Kidney (tissue), 11 donors: ENCODE measurements around the gene SYT15. TPM values are rescaled to one million over a fixed set of nuclear protein-coding genes. Genes with fewer than 3 reads are reported as not detected.
"Not testable (repeated sequence)": the region's sequence is repeated elsewhere in the genome, so short reads cannot be mapped to it uniquely, and the experiment has no call there.

Experiments used
- DNase-seq, 5 donors: peaks; one replicate each; pipeline ENCODE4 v3.0.0-alpha.2; 2013 to 2020
- FAIRE-seq: peaks from 2 replicates; lab custom pipeline; 2012; peaks lifted over from hg19 to GRCh38; lab: Jason Lieb, UNC
- H3K27ac ChIP-seq, 2 donors: one replicate each; pipeline ENCODE4 v1.7.0; 2013; ENCODE audit warnings: low read depth in 2 of 2, low read length in 2 of 2, inconsistent platforms in 1 of 2
- H3K27me3 ChIP-seq: one replicate; pipeline ENCODE4 v1.7.1; 2013; ENCODE audit warnings: low read length, inconsistent platforms; ENCODE audit not compliant: control insufficient read depth, insufficient read depth
- H3K36me3 ChIP-seq, 3 donors: one replicate each; pipeline versions ENCODE4 v1.7.0 to v1.7.1; 2013; ENCODE audit warnings: low read length in 3 of 3, control low read depth in 1 of 3, inconsistent platforms in 1 of 3; ENCODE audit not compliant: insufficient read depth in 3 of 3, control insufficient read depth in 2 of 3
- H3K4me1 ChIP-seq, 3 donors: one replicate each; pipeline versions ENCODE4 v1.7.0 to v1.7.1; 2013; ENCODE audit warnings: low read length in 3 of 3, inconsistent platforms in 1 of 3, low read depth in 1 of 3; ENCODE audit not compliant: control insufficient read depth in 2 of 3, insufficient read depth in 2 of 3
- H3K4me3 ChIP-seq, 3 donors: one replicate each; pipeline versions ENCODE4 v1.7.0 to v1.8.1; 2013; ENCODE audit warnings: low read length in 3 of 3, control low read depth in 1 of 3, inconsistent platforms in 1 of 3
- H3K9ac ChIP-seq, 3 donors: one replicate each; pipeline versions ENCODE4 v1.7.0 to v1.7.1; 2013; ENCODE audit warnings: low read length in 3 of 3, control low read depth in 1 of 3, inconsistent platforms in 1 of 3
- H3K9me3 ChIP-seq, 3 donors: one replicate each; pipeline versions ENCODE4 v1.7.0 to v1.7.1; 2013; ENCODE audit warnings: low read length in 3 of 3, control low read depth in 1 of 3, inconsistent platforms in 1 of 3; ENCODE audit not compliant: control insufficient read depth in 2 of 3, insufficient read depth in 1 of 3
- intact Hi-C: fragments of 100-400 bp; cut with DNase I; formaldehyde crosslinking; loops from one replicate; pipeline ENCODE4 v1.11.1; 2022
- polyA plus RNA-seq: library from polyadenylated mRNA; stranded (reverse); fragments of 350-450 nt; fragmentation: Illumina TruSeq; extraction: RNeasy Lipid Tissue Mini Kit (QIAGEN cat#74804); gene quantifications from one replicate; pipeline ENCODE4 v1.2.3, GENCODE V29; 2014; ENCODE audit warnings: low read depth, low replicate concordance; ENCODE audit not compliant: insufficient read depth
- total RNA-seq: library from RNA; stranded (reverse); fragmentation: NEBNext Ultra II Directional; extraction: Animal tissue kit (Norgen Biotek cat#: 25700); gene quantifications from one replicate; pipeline ENCODE4 v1.2.1, GENCODE V29; 2021
- donor health status: control.
- donor health status: control.
- donor health status: DM: yes; HTN: yes; CAD: no.
- donor health status: Normal renal cell carcinoma (clear cell type).

SYT15 gene
- total and polyA plus RNA-seq, 2 donors from 2014 or later: 2.1 to 12.7 TPM

DNA sequence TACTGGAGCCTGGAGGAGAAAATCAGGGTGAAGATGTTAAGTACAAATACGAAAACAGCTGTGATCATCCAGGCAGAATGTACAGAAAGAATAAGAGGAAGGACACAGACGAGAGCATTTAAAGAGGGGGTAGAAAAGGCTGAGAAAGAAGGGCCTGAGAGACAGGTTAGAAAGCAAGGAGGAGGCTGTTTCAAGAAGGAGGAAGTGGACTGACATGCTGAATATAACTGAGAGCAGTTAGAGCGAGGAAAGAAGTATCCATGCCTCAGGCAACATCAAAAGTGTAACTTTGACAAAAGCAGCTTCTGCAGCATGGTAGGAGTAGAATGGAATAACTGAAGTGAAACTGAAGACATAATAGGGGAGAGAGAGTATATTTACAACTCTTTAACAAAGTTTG is 39.0 kb downstream of the SYT15 start:
- H3K9me3 ChIP-seq, intact Hi-C loops, H3K27me3 ChIP-seq, H3K9ac ChIP-seq, H3K4me3 ChIP-seq, FAIRE-seq, DNase-seq, H3K4me1 ChIP-seq, H3K27ac ChIP-seq, H3K36me3 ChIP-seq: not testable (repeated sequence)

DNA sequence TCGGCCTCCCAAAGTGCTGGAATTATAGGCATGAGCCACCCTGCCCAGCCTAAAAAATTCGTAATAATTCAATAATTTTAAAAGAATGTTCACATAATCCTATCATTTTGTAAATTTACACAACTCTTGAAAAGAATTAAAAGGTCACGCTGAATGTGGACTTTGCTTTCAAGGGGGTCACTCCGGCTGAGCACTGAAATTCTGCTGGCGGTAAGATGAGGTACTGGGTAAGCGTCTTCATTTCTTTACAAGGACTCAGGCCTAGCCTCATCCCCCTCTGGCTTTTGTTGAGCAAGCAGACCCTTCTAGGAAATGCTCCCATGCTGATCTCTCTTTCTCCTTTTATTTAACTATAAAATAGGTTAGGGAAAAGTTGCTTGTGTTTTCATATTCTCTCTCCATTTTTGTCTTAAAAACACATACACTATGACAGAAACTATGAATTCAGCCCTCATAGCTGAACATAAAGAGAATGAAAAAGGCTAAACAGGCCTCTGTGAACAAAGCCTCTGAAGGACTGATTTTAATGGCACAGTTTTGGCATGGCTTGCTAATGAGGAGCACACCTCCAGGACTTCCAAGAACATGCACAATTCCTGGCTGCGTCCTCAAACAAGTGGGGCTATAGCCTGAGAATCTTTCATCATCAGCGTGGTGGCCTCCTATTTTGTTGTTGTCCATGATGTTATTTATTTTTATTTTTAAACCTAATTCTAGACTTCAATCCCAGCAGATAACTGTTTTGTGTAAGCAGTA is 45.1 kb downstream of the SYT15 start:
- intact Hi-C loops, FAIRE-seq, H3K27ac ChIP-seq, H3K27me3 ChIP-seq, H3K4me3 ChIP-seq, H3K9ac ChIP-seq, H3K4me1 ChIP-seq, H3K9me3 ChIP-seq, H3K36me3 ChIP-seq, DNase-seq: not testable (repeated sequence)

DNA sequence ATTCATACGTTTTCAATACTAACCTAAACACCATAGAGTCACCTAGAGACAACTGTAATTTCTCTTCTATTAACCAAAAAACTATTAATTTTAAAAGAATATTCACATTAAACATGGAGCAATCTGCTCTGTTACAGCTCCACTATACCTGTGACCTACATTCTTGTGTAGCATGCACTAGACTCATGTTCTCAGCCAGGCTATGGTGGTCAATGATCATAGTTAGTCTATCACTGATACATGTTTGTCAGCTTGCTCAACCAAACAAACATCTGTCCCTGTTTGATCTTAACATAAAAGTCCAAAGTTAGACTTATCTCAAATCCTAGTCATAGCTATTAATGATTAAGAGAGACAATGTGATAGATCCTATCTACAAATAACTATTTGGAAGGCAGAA is 50.9 kb downstream of the SYT15 start:
- H3K27me3 ChIP-seq, intact Hi-C loops, H3K27ac ChIP-seq, H3K4me1 ChIP-seq, H3K4me3 ChIP-seq, H3K9ac ChIP-seq, FAIRE-seq, H3K36me3 ChIP-seq, DNase-seq, H3K9me3 ChIP-seq: not testable (repeated sequence)

DNA sequence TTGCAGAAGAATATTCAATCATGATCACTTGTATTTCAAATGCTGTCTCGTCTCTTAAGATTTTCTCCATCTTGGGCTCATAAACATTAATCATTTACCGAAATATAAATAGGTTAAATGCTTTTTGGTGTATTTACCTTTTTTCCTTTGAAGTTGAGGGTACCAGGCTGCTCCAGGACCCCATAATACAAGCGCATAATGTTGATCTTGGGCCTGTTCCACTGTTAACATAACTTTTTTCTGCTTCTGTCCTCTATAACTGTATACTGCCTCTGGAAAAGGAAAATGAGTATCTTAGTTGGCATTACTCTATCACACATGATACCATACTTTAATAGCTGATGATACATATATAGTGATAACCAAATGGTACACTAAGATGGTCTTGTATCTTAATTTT is 51.9 kb downstream of the SYT15 start:
- H3K4me3 ChIP-seq, intact Hi-C loops, H3K36me3 ChIP-seq, H3K4me1 ChIP-seq, H3K9ac ChIP-seq, H3K9me3 ChIP-seq, FAIRE-seq, DNase-seq, H3K27ac ChIP-seq, H3K27me3 ChIP-seq: not testable (repeated sequence)

DNA sequence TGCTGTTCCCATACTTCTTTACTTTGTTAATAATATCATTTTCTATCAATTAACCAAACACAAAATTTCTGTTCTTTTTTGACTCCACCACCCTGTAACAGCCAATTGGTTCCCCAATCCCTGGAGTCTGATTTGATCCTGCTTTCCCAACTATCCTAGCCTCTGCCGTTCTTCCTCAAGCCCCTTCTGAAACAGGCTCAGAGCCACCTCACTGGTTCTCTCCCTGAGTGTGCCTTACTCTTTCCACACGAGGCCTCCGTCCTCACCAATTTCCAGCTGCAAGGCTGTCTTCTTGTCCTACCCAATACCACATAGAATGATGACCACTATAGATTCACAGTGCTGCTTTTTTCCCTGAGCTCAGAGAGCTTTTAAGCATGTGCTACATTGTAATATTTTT is 52.8 kb downstream of the SYT15 start:
- DNase-seq, H3K27ac ChIP-seq, H3K9me3 ChIP-seq, H3K36me3 ChIP-seq, FAIRE-seq, H3K9ac ChIP-seq, intact Hi-C loops, H3K4me3 ChIP-seq, H3K27me3 ChIP-seq, H3K4me1 ChIP-seq: not testable (repeated sequence)

DNA sequence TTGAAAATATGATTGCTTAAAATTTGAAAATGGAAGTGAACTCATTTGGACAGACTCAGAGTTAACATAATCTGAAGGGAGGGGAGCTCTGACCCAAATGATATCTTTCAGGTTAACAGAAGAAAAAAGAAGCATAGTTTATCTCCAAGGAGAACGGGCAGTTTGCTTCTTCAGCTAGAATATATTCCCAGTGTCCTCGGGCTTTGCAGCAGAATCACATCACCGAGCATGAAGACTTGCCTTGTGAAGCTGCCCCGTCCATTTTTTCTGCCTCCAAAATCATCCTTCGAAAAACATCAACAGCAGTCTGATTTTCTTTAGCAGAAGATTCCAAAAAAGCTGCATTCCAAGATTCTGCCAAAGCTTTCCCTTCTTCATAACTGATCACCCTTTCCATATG is 55.8 kb downstream of the SYT15 start:
- H3K9ac ChIP-seq, H3K27me3 ChIP-seq, FAIRE-seq, H3K4me1 ChIP-seq, H3K27ac ChIP-seq, H3K4me3 ChIP-seq, intact Hi-C loops, DNase-seq, H3K36me3 ChIP-seq, H3K9me3 ChIP-seq: not testable (repeated sequence)

DNA sequence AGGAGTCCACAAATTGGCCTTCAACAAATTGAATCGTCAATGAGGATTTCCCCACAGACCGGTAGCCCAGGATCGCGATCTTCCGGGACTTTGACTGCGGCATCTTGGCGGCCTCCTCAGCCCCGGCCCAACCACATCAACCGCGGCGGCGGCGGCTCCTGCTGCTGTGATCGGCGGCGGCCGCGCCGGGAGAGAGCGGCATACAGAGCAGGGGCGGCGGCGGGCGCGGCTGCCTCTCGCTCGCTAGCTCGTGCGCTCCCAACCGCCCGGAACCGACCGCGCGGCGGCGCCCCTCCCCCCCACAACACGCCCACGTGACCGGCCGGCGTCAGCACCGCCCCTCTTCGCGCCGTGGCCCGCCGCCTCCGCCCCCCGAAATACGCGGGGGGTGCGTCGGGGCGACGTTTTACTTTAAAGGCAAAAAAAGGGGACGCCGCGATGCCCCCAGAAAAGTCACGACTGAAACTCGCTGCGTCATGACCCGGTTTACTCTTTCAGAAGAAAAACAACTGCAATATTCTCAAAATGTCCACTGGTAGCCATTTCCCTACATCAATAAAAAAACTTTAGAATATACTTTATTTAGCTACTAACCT is 56.5 kb downstream of the SYT15 start:
- H3K4me1 ChIP-seq, H3K27me3 ChIP-seq, intact Hi-C loops, H3K27ac ChIP-seq, H3K9me3 ChIP-seq, DNase-seq, H3K36me3 ChIP-seq, FAIRE-seq, H3K9ac ChIP-seq: not testable (repeated sequence)
- peak overlapping the region in 1 of 3 donors; percentile 11 for H3K4me3 ChIP-seq

DNA sequence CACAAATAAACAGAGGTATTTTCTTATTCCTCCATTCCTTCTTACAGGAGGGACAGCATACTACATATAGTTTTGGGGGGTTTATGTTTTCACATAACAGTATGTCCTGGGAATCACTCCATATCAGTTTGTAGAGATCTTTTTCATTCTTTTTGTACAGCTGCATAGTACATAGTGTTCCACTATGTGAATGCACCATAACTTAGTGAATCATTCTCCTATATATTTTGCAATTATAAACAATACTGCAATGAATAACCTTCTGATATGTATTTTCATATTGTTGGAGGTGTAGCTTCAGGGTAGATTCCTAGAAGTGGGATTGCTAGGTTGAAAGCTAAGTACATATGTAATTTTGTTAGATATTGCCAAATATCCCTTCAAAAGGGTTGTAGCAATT is 61.1 kb downstream of the SYT15 start:
- H3K4me1 ChIP-seq, intact Hi-C loops, FAIRE-seq: not testable (repeated sequence)

More for the DNA sequence above, 61.1 kb downstream of the SYT15 start:
- H3K27me3 ChIP-seq, DNase-seq, H3K27ac ChIP-seq, H3K9me3 ChIP-seq, H3K36me3 ChIP-seq, H3K4me3 ChIP-seq, H3K9ac ChIP-seq: not testable (repeated sequence)
